HepG2 (cell line): ENCODE data around the gene PRMT7. TPM values are rescaled to one million over a fixed set of nuclear protein-coding genes. Genes with fewer than 3 reads are reported as not detected.

Source experiments
- ATF2 ChIP-seq: sonication (generic); formaldehyde crosslinking; IDR thresholded peaks from 2 replicates; pipeline ENCODE4 v1.4.0; 2020; ENCODE audit warnings: missing genetic modification reagents
- BATF2 ChIP-seq: sonication (generic); formaldehyde crosslinking; IDR thresholded peaks from 2 replicates; pipeline ENCODE4 v1.8.0; 2022; ENCODE audit warnings: mild to moderate bottlenecking, missing genetic modification reagents, moderate library complexity
- BRF2 ChIP-seq: sonication (generic); formaldehyde crosslinking; IDR thresholded peaks from 2 replicates; pipeline ENCODE4 v1.8.1; 2022; ENCODE audit warnings: mild to moderate bottlenecking, missing genetic modification reagents
- CREB3 ChIP-seq: sonication (generic); formaldehyde crosslinking; IDR thresholded peaks from 2 replicates; pipeline ENCODE4 v1.5.0; 2020; ENCODE audit warnings: missing genetic modification reagents
- EP300 ChIP-seq, 3 experiments: sonication (generic) in 1 of 3; formaldehyde crosslinking in 1 of 3; IDR thresholded peaks; 2 replicates each; pipeline versions ENCODE4 v1.5.1 to v1.6.1; 2011 to 2020; ENCODE audit warnings: low read depth in 2 of 3, low read length in 2 of 3, borderline replicate concordance in 1 of 3, improper control_type of control experiment in 1 of 3, mild to moderate bottlenecking in 1 of 3, missing genetic modification reagents in 1 of 3, moderate library complexity in 1 of 3
- IRF9 ChIP-seq: sonication (generic); formaldehyde crosslinking; IDR thresholded peaks from 2 replicates; pipeline ENCODE4 v1.8.0; 2022; ENCODE audit warnings: missing genetic modification reagents, mild to moderate bottlenecking, borderline replicate concordance
- MTF2 ChIP-seq: sonication (generic); formaldehyde crosslinking; IDR thresholded peaks from 2 replicates; pipeline ENCODE4 v1.5.0; 2020; ENCODE audit warnings: missing genetic modification reagents, borderline replicate concordance
- PCBP2 ChIP-seq: fragments of 200-400 bp; formaldehyde crosslinking; optimal IDR thresholded peaks from 2 replicates; pipeline ENCODE3; 2018; ENCODE audit warnings: low read length, low read depth; ENCODE audit not compliant: poor library complexity, severe bottlenecking
- RFX5 ChIP-seq: IDR thresholded peaks from 2 replicates; pipeline ENCODE4 v1.6.1; 2011; ENCODE audit warnings: low read depth, low read length, improper control_type of control experiment
- SMARCC2 ChIP-seq: fragments of 450-650 bp; IDR thresholded peaks from 2 replicates; pipeline ENCODE4 v1.6.1; 2017; ENCODE audit warnings: antibody characterized with exemption, mild to moderate bottlenecking
- YEATS4 ChIP-seq: sonication (generic); formaldehyde crosslinking; IDR thresholded peaks from 2 replicates; pipeline ENCODE4 v1.4.0; 2020; ENCODE audit warnings: missing genetic modification reagents, borderline replicate concordance
- ZBTB20 ChIP-seq: sonication (generic); formaldehyde crosslinking; IDR thresholded peaks from 2 replicates; pipeline ENCODE4 v1.8.1; 2023; ENCODE audit warnings: missing genetic modification reagents, low read depth, mild to moderate bottlenecking, borderline replicate concordance
- ZBTB44 ChIP-seq: sonication (generic); formaldehyde crosslinking; IDR thresholded peaks from 2 replicates; pipeline ENCODE4 v1.4.0; 2020; ENCODE audit warnings: missing genetic modification reagents
- ZNF138 ChIP-seq: sonication (generic); formaldehyde crosslinking; IDR thresholded peaks from 2 replicates; pipeline ENCODE4 v1.5.0; 2020; ENCODE audit warnings: mild to moderate bottlenecking, low read depth, missing genetic modification reagents
- ZNF430 ChIP-seq: sonication (generic); formaldehyde crosslinking; IDR thresholded peaks from 2 replicates; pipeline ENCODE4 v1.9.0; 2021; ENCODE audit warnings: mild to moderate bottlenecking, missing genetic modification reagents
- ZNF513 ChIP-seq: sonication (generic); formaldehyde crosslinking; conservative IDR thresholded peaks from 2 replicates; pipeline ENCODE4 v1.5.0; 2020; ENCODE audit warnings: missing genetic modification reagents
- ZNF703 ChIP-seq: sonication (generic); formaldehyde crosslinking; IDR thresholded peaks from 2 replicates; pipeline ENCODE4 v1.5.1; 2020; ENCODE audit warnings: missing genetic modification reagents, mild to moderate bottlenecking, moderate library complexity, borderline replicate concordance
- polyA plus RNA-seq, 8 experiments: library from polyadenylated mRNA; depleted of rRNA in 3 of 8; stranded (reverse) in 7 of 8; unstranded in 1 of 8; fragments of >200 nt; fragmentation: Illumina TruSeq in 4 of 8; extraction: Trizol in 4 of 8; gene quantifications; 2 replicates each; pipeline versions ENCODE4 v1.2.1 to v1.2.3, GENCODE V29; 2011 to 2016; ENCODE audit warnings: low read depth in 4 of 8, missing spikeins in 1 of 8, mixed read lengths in 1 of 8; ENCODE audit not compliant: insufficient read depth in 1 of 8
- total RNA-seq, 5 experiments: library from RNA; depleted of rRNA; stranded (reverse); fragments of >200 nt; fragmentation: Illumina TruSeq; extraction: Trizol; gene quantifications; 2 replicates each; pipeline ENCODE4 v1.2.3, GENCODE V29; 2016; ENCODE audit warnings: low read depth in 1 of 5

PRMT7 gene
- total and polyA plus RNA-seq, 2 of the 13 experiments (the other 11 are each of a cell fraction or from before 2014, with no cell fraction given), result 47.5 to 55.0 TPM

- TF ChIP-seq EP300 (IDR thresholded peaks at IDR 0.05; ENCODE audit: low read depth in 2 of 2, low read length in 2 of 2) (peak; percentile 79 to 92), EP300 (CRISPR knock-in tag; IDR thresholded peaks at IDR 0.05; ENCODE audit: borderline replicate concordance) (peak; percentile 86), RFX5 (peak; percentile 69), ATF2 (CRISPR knock-in tag) (peak; percentile 91), SMARCC2 (no peak), ZNF138 (CRISPR knock-in tag) (no peak), PCBP2 (no peak), CREB3 (CRISPR knock-in tag) (no peak), BRF2 (CRISPR knock-in tag) (no peak), ZBTB20 (no peak; the same call in 1 of the 2 replicates), ZNF430 (CRISPR knock-in tag) (peak; percentile 80), IRF9 (CRISPR knock-in tag) (no peak; the same call in 1 of the 2 replicates), YEATS4 (CRISPR knock-in tag) (no peak), ZBTB44 (CRISPR knock-in tag) (no peak; the same call in 1 of the 2 replicates), MTF2 (CRISPR knock-in tag) (0 out of 2 replicates have a peak, but pooled peaks have one; percentile 73), ZNF513 (no peak), ZNF703 (peak; percentile 12; the same call in 1 of the 2 replicates), BATF2 (CRISPR knock-in tag) (no peak; the same call in 1 of the 2 replicates)
Observed at GRCh38 chr16:68265078-68265920, 45.5 kb upstream of the PRMT7 start (continued).
